PC-3 (cell line): ENCODE results near the gene MACROD2. TPM values are rescaled to one million over a fixed set of nuclear protein-coding genes. Genes with fewer than 3 reads are reported as not detected.

ENCODE experiments used
- ATAC-seq: fragments of 200-7000 bp; cut with Tn5 transposase; 2 replicates; pipeline ENCODE4 v1.9.1; 2020; ENCODE audit warnings: mild to moderate bottlenecking, moderate library complexity
- BruUV-seq: library from RNA; stranded (reverse); fragments of 400-500 nt; replicated peaks from 2 replicates; lab custom pipeline; 2021; lab: Mats Ljungman, UMichigan
- CTCF ChIA-PET: fragments of 300-600 bp; sonication (Branson Sonifier 250); formaldehyde crosslinking; loops from one replicate; lab custom pipeline; 2022; ENCODE audit warnings: antibody characterized with exemption; lab: Charles Lee
- POLR2A ChIA-PET: fragments of 300-600 bp; sonication (Branson Sonifier 250); formaldehyde crosslinking; loops from one replicate; lab custom pipeline; 2022; ENCODE audit warnings: antibody characterized with exemption; ENCODE audit not compliant: unreplicated experiment; lab: Charles Lee
- DNase-seq: peaks from one replicate; pipeline ENCODE4 v3.0.0-alpha.2; 2015
- H2AFZ ChIP-seq: fragments of 300-600 bp; sonication (generic); 2 replicates; pipeline ENCODE4 v1.6.0; 2016; ENCODE audit warnings: antibody characterized with exemption, low read length
- H3F3A ChIP-seq: fragments of 300-600 bp; sonication (generic); one replicate; pipeline ENCODE4 v1.6.0; 2017; ENCODE audit warnings: antibody characterized with exemption, low read length, control low read depth, mild to moderate bottlenecking; ENCODE audit not compliant: unreplicated experiment
- H3K27ac ChIP-seq: fragments of 300-600 bp; sonication (generic); 2 replicates; pipeline ENCODE4 v1.5.1; 2016; ENCODE audit warnings: mild to moderate bottlenecking, low read length
- H3K27me3 ChIP-seq: fragments of 300-600 bp; sonication (generic); 2 replicates; pipeline ENCODE4 v1.6.1; 2016; ENCODE audit warnings: low read length, mixed read lengths
- H3K36me3 ChIP-seq: fragments of 300-600 bp; sonication (generic); 2 replicates; pipeline ENCODE4 v1.6.1; 2016; ENCODE audit warnings: low read depth, mixed run types, low read length, mixed read lengths
- H3K4me1 ChIP-seq: fragments of 300-600 bp; sonication (generic); 2 replicates; pipeline ENCODE4 v1.5.1; 2016; ENCODE audit warnings: low read length; ENCODE audit not compliant: insufficient read depth
- H3K4me2 ChIP-seq: fragments of 300-600 bp; sonication (generic); 2 replicates; pipeline ENCODE4 v1.6.0; 2016; ENCODE audit warnings: low read length
- H3K4me3 ChIP-seq: fragments of 300-600 bp; sonication (generic); 2 replicates; pipeline ENCODE4 v1.5.1; 2016; ENCODE audit warnings: mild to moderate bottlenecking, low read length, mixed read lengths
- H3K79me2 ChIP-seq: fragments of 300-600 bp; sonication (generic); 2 replicates; pipeline ENCODE4 v1.6.1; 2017; ENCODE audit warnings: low read length, mixed read lengths
- H3K9ac ChIP-seq: fragments of 300-600 bp; sonication (generic); 2 replicates; pipeline ENCODE4 v1.6.0; 2016; ENCODE audit warnings: mild to moderate bottlenecking, low read length
- H3K9me2 ChIP-seq: fragments of 300-600 bp; sonication (generic); replicated peaks from 2 replicates; pipeline ENCODE4 v1.6.1; 2016; ENCODE audit warnings: mixed run types, low read length, mixed read lengths
- H3K9me3 ChIP-seq: fragments of 300-600 bp; sonication (generic); 2 replicates; pipeline ENCODE4 v1.6.1; 2016; ENCODE audit warnings: low read length, mixed read lengths
- H4K20me1 ChIP-seq: fragments of 300-600 bp; sonication (generic); 2 replicates; pipeline ENCODE4 v1.6.1; 2016; ENCODE audit warnings: low read length, mixed read lengths
- CTCF ChIP-seq: fragments of 300-600 bp; sonication (generic); conservative IDR thresholded peaks from 2 replicates; pipeline ENCODE4 v1.5.1; 2017; ENCODE audit warnings: antibody characterized with exemption, low read depth, mild to moderate bottlenecking, low read length
- EZH2 ChIP-seq: fragments of 300-600 bp; sonication (generic); IDR thresholded peaks from one replicate; pipeline ENCODE4 v1.6.1; 2017; ENCODE audit warnings: antibody characterized with exemption, mild to moderate bottlenecking, low read length; ENCODE audit not compliant: unreplicated experiment
- EZH2phosphoT487 ChIP-seq: fragments of 300-600 bp; sonication (generic); IDR thresholded peaks from 2 replicates; pipeline ENCODE4 v1.6.1; 2018; ENCODE audit warnings: mild to moderate bottlenecking, antibody characterized with exemption, low read length, borderline replicate concordance
- intact Hi-C: fragments of 100-400 bp; cut with micrococcal nuclease; formaldehyde crosslinking; loops from 2 replicates; pipeline ENCODE4 v1.9.0; 2023
- total RNA-seq: library from RNA; depleted of rRNA; stranded (reverse); fragments of >200 nt; gene quantifications from 2 replicates; pipeline ENCODE4 v1.2.3, GENCODE V29; 2014

The MACROD2 gene
- total RNA-seq, 1 experiment from 2014 or later = 3.1 TPM

GRCh38 chr20:14197097-14197496, 201.8 kb downstream of the MACROD2 start:
- Histone ChIP-seq H3K27me3 (no peaks in the 10 kb centered on the region), H3F3A (no peaks in the 10 kb centered on the region), H3K36me3 (no peaks in the 10 kb centered on the region), H3K4me1 (no peaks in the 10 kb centered on the region), H3K27ac (no peak overlapping the region), H3K79me2 (no peaks in the 10 kb centered on the region), H4K20me1 (no peaks in the 10 kb centered on the region), H3K9me2 (no peaks in the 10 kb centered on the region), H3K4me3 (no peak overlapping the region), H3K9me3 (no peaks in the 10 kb centered on the region), H3K4me2 (no peak overlapping the region), H2AFZ (no peak overlapping the region), H3K9ac (no peak overlapping the region)
- POLR2A ChIA-PET = no interaction called here
- CTCF ChIA-PET = no interaction called here
- intact Hi-C loops = no loop called here
- no TSS peak for BruUV-seq
- no peak for ATAC-seq
- DNase-seq = no peak
- TF ChIP-seq CTCF (no peak), EZH2phosphoT487 (no peak), EZH2 (no peak)

GRCh38 chr20:14198416-14198815, 203.1 kb downstream of the MACROD2 start:
- ChIA-PET POLR2A (no interaction called here), CTCF (interaction anchor here (0.6 kb wide), 1 partner anchor 139 kb away, joined by 3 read pairs; no protein-coding TSS in a partner anchor)
- ATAC-seq = no peak

More at GRCh38 chr20:14198416-14198815, 203.1 kb downstream of the MACROD2 start:
- Histone ChIP-seq H3K4me1 (no peaks in the 10 kb centered on the region), H3K27me3 (no peaks in the 10 kb centered on the region), H3K9me3 (peaks cover 4% of the 10 kb centered on the region; the same call in 1 of the 2 replicates), H4K20me1 (no peaks in the 10 kb centered on the region), H3K79me2 (no peaks in the 10 kb centered on the region), H3K4me3 (no peak overlapping the region), H3K9me2 (no peaks in the 10 kb centered on the region), H3K36me3 (no peaks in the 10 kb centered on the region), H3K4me2 (no peak overlapping the region), H3K9ac (no peak overlapping the region), H3F3A (no peaks in the 10 kb centered on the region), H2AFZ (no peak overlapping the region), H3K27ac (no peak overlapping the region)
- no TSS peak for BruUV-seq
- intact Hi-C loops = no loop called here
- DNase-seq = peak; percentile 17
- TF ChIP-seq CTCF (peak; percentile 32; the same call in 1 of the 2 replicates), EZH2 (no peak), EZH2phosphoT487 (no peak)
